ENCODE measurements around the gene SDF4.

The SDF4 gene

GRCh38 chr1:1243807-1244191 lies 12.0 kb upstream of the SDF4 start:
- no peak for DNase-seq (ENCODE audit: extremely low spot score)
- ChIA-PET CTCF (interaction anchor here (1.0 to 1.2 kb wide), 2 partner anchors 28 to 212 kb away, joined by 3 read pairs; no protein-coding TSS in a partner anchor), POLR2A (no interaction called here)
- no peak for TF ChIP-seq CTCF (IDR thresholded peaks at IDR 0.05; ENCODE audit: control extremely low read depth, extremely low read depth, low read depth, missing control alignments)

- POLR2A ChIA-PET, result no interaction called here
- TF ChIP-seq CTCF (IDR thresholded peaks at IDR 0.05; ENCODE audit: control extremely low read depth, extremely low read depth, low read depth, missing control alignments), result no peak
- DNase-seq (ENCODE audit: extremely low spot score), result no peak
- CTCF ChIA-PET, result interaction anchor here (0.7 to 1.2 kb wide), 4 partner anchors 27 to 211 kb away, joined by 3 to 4 read pairs (median 3); no protein-coding TSS in a partner anchor
Measured at GRCh38 chr1:1243266-1243660, 11.5 kb upstream of the SDF4 start.

GRCh38 chr1:1242461-1243265 lies 10.9 kb upstream of the SDF4 start:
- CTCF ChIA-PET, result interaction anchor here (0.7 to 1.7 kb wide), 6 partner anchors 11 to 209 kb away, joined by 3 to 4 read pairs (median 3); no protein-coding TSS in a partner anchor
- DNase-seq (ENCODE audit: extremely low spot score), result no peak
- no peak for TF ChIP-seq CTCF (IDR thresholded peaks at IDR 0.05; ENCODE audit: control extremely low read depth, extremely low read depth, low read depth, missing control alignments)
- POLR2A ChIA-PET, result no interaction called here

- TF ChIP-seq CTCF (IDR thresholded peaks at IDR 0.05; ENCODE audit: control extremely low read depth, extremely low read depth, low read depth, missing control alignments), result no peak
- DNase-seq (ENCODE audit: extremely low spot score), result no peak
- ChIA-PET POLR2A (interaction anchor here (0.7 kb wide), 1 partner anchor 28 kb away, joined by 6 read pairs; the partner anchor contains the start of gene TNFRSF4), CTCF (interaction anchor here (1.0 to 1.7 kb wide), 4 partner anchors 9 to 209 kb away, joined by 3 to 4 read pairs (median 4); no protein-coding TSS in a partner anchor)
Measured at GRCh38 chr1:1241588-1242219, 9.9 kb upstream of the SDF4 start.

GRCh38 chr1:1240822-1241587 lies 9.2 kb upstream of the SDF4 start:
- no peak for TF ChIP-seq CTCF (IDR thresholded peaks at IDR 0.05; ENCODE audit: control extremely low read depth, extremely low read depth, low read depth, missing control alignments)
- no peak for DNase-seq (ENCODE audit: extremely low spot score)
- ChIA-PET POLR2A (interaction anchor here (0.7 kb wide), 1 partner anchor 27 kb away, joined by 6 read pairs; the partner anchor contains the start of gene TNFRSF4), CTCF (interaction anchor here (1.0 to 1.7 kb wide), 3 partner anchors 10 to 118 kb away, joined by 3 to 4 read pairs (median 4); no protein-coding TSS in a partner anchor)

GRCh38 chr1:1240348-1240732 lies 8.5 kb upstream of the SDF4 start:
- CTCF ChIA-PET, result no interaction called here
- POLR2A ChIA-PET, result no interaction called here
- DNase-seq (ENCODE audit: extremely low spot score), result no peak
- TF ChIP-seq CTCF (IDR thresholded peaks at IDR 0.05; ENCODE audit: control extremely low read depth, extremely low read depth, low read depth, missing control alignments), result no peak

Data from GM10248 (cell line).